ENCODE results near the gene EOLA1.
A peak's percentile ranks its signal among the peaks of the same experiment; 100 is the strongest.
"Not testable (repeated sequence)": the region's sequence is repeated elsewhere in the genome, so short reads cannot be mapped to it uniquely, and the experiment has no call there.

EOLA1 gene

DNA sequence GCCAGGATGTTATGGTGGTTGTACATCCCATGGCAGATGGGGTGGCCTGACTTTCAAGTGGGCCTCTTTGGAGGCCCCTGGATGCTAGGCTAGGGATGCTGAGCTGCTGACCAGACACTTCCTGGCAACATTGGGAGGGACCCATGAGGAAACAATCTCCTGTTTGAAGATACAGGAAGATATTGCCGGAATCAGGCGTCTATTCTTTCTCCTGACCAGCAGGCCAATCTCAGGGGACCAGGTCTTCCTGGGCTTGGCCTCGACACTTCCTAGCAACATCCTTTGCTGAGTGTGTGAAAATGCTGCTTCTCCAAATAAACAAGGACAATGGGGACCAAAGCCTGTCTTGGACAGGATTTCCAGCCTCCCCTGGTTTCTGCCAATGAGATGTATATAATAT lies 7.0 kb downstream of the EOLA1 start:
- H3K9me3 Mint-ChIP-seq; H3K36me3 Mint-ChIP-seq (ENCODE audit: low read depth); H3K27me3 Mint-ChIP-seq; H3K27ac Mint-ChIP-seq; H3K4me3 Mint-ChIP-seq; H3K4me1 Mint-ChIP-seq (ENCODE audit: low read depth): not testable (repeated sequence)

DNA sequence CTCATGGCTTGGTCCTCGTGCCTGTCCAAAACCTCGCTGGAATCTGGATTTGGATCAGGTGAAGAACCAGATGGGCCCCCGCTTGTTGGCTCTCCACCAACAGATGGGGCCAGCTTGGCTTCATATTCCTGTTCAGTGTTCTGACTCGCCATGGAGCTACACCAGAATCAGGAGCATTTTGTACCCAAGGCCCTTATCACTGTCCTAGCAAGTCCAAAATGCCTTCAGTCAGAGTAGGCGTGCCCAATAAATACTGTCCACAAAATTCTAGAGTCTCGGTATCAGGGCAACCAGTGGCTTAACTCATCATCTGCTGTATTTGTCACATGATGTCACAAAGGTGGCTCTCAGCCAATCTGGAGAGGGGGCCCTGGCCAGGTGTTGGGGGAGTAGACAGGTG lies 8.9 kb downstream of the EOLA1 start, which contains the start of gene HSFX3:
TSS of gene HSFX3 (minus strand) at position 224 of the 400 bp plus-strand sequence. CDS start at position 152, 72 bp downstream.
- H3K27me3 Mint-ChIP-seq; H3K27ac Mint-ChIP-seq; H3K9me3 Mint-ChIP-seq; H3K4me3 Mint-ChIP-seq; H3K4me1 Mint-ChIP-seq (ENCODE audit: low read depth); H3K36me3 Mint-ChIP-seq (ENCODE audit: low read depth): not testable (repeated sequence)

GRCh38 chrX:149550454-149550853 lies 9.6 kb downstream of the EOLA1 start:
- H3K27ac Mint-ChIP-seq; H3K4me3 Mint-ChIP-seq; H3K27me3 Mint-ChIP-seq; H3K9me3 Mint-ChIP-seq; H3K4me1 Mint-ChIP-seq (ENCODE audit: low read depth); H3K36me3 Mint-ChIP-seq (ENCODE audit: low read depth): not testable (repeated sequence)

DNA sequence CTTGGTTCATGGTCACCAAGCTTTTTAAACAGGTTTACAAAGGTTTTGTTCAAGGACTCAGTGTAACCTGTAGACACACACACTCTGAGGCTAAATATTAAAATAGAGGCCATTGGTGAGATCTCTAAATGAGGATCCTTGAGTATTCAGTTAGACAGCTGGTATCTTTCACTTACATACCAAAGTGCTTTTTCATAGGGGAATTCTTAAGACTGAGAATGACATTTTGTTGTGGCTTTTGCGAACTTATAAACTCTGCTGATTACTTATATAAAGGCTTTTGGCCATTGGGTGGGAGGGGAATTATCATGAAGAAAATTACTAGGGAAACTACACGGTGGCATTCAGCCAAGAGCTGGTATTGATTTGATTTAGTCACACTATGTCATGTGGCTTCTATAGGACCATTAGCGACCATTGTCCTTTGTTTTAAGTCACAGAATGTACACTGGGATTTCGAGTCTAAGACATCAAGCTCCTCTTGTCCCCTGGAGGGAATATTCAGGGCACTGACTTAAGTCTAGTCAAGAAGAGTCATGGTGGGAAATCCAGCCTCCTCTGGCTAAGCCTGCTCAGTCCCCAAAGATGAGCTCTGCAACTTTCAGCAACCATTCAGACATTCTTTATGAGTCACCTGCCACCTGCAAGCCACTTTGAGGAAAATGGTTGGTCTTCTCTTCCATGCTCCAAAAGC lies 10.6 kb downstream of the EOLA1 start:
- not testable (repeated sequence) for H3K4me1 Mint-ChIP-seq (ENCODE audit: low read depth); H3K36me3 Mint-ChIP-seq (ENCODE audit: low read depth); H3K9me3 Mint-ChIP-seq; H3K27me3 Mint-ChIP-seq; H3K4me3 Mint-ChIP-seq; H3K27ac Mint-ChIP-seq

GRCh38 chrX:149551939-149552248 lies 11.1 kb downstream of the EOLA1 start:
- H3K36me3 Mint-ChIP-seq (ENCODE audit: low read depth); H3K4me3 Mint-ChIP-seq; H3K27me3 Mint-ChIP-seq; H3K27ac Mint-ChIP-seq; H3K9me3 Mint-ChIP-seq; H3K4me1 Mint-ChIP-seq (ENCODE audit: low read depth): not testable (repeated sequence)

- not testable (repeated sequence) for H3K27ac Mint-ChIP-seq; H3K4me1 Mint-ChIP-seq (ENCODE audit: low read depth); H3K27me3 Mint-ChIP-seq; H3K9me3 Mint-ChIP-seq; H3K4me3 Mint-ChIP-seq; H3K36me3 Mint-ChIP-seq (ENCODE audit: low read depth)
These were observed 14.4 kb downstream of the EOLA1 start for GRCh38 chrX:149555251-149555650.

DNA sequence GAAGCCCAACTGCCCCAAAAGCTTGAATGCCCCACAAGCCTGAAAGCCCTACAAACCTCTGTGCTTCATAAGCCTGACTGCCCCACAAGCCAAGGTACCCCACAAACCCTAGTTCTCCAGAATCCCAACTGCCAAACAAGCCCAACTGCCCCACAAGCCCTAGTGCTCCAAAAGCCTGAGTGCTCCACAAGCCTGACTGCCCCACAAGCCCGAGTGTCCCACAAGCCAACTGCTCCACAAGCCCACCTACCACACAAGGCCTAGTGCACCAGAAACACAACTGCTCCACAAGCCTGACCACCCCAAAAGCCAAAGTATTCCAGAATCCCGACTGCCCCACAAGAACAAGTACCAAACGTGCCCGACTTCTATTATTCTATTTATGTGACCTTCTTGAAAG lies 22.5 kb downstream of the EOLA1 start:
- Mint-ChIP-seq H3K27ac (no peak overlapping the region), H3K4me1 (ENCODE audit: low read depth) (no peaks in the 10 kb centered on the region), H3K4me3 (no peak overlapping the region), H3K36me3 (ENCODE audit: low read depth) (no peaks in the 10 kb centered on the region), H3K9me3 (no peaks in the 10 kb centered on the region), H3K27me3 (no peaks in the 10 kb centered on the region)

GRCh38 chrX:149567621-149568417 lies 27.0 kb downstream of the EOLA1 start:
- Mint-ChIP-seq H3K4me3 (no peak overlapping the region), H3K36me3 (ENCODE audit: low read depth) (no peaks in the 10 kb centered on the region), H3K27me3 (peaks cover 4% of the 10 kb centered on the region), H3K27ac (no peak overlapping the region), H3K4me1 (ENCODE audit: low read depth) (peaks cover 9% of the 10 kb centered on the region), H3K9me3 (no peaks in the 10 kb centered on the region)

DNA sequence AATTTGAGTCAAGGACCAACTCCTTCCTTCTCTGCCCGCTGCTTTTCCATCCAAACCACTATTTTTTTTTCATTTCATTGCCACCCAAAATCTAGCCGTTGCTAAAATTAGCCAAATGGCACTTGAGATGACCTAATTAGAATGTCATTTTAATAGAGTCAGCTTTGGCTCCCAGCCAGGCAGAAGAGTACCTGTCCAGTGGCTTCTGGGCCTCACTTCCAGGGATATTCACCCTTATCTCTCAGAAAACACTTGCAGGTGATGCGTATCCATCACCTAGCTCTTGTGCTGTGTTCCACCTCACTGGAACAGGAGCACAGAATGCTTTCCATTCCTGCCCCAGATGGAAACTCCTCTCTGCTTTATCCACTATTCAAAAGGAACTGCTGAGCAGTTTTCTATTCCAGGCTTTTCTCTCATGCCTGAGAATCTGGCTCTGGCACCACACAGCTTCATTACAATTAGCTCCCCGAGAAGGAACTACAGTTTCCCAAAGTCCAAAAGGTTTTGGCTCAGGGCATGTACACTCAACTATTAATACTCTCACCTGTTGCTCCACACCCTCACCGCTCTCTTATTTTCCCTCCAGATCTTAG lies 28.0 kb downstream of the EOLA1 start:
- no peak overlapping the region for H3K27ac Mint-ChIP-seq
- peaks cover 13% of the 10 kb centered on the region for H3K4me1 Mint-ChIP-seq (ENCODE audit: low read depth)
- peaks cover 4% of the 10 kb centered on the region for H3K27me3 Mint-ChIP-seq
- H3K9me3 Mint-ChIP-seq = no peaks in the 10 kb centered on the region
- H3K36me3 Mint-ChIP-seq (ENCODE audit: low read depth) = no peaks in the 10 kb centered on the region
- no peak overlapping the region for H3K4me3 Mint-ChIP-seq

DNA sequence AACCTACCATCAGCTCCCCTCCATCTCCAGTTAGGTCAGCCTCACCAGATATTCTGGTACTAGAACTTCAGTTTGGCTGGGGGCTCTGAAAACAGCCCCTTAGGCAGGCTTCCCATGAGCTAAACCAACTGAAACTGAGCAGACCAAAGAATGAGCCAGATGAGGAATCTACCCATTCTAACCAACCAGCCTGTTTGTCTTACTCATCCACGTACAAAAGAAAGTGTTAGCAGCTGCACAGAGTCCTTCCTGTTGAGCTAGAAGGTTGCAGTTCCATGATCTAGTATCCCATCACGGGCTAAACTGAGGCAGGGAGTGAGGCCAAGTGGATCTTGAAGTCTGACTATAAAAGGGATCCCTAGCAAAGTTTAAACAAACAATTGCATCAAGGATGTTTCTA lies 29.0 kb downstream of the EOLA1 start:
- H3K9me3 Mint-ChIP-seq = no peaks in the 10 kb centered on the region
- H3K27me3 Mint-ChIP-seq = peaks cover 4% of the 10 kb centered on the region
- H3K36me3 Mint-ChIP-seq (ENCODE audit: low read depth) = no peaks in the 10 kb centered on the region
- no peak overlapping the region for H3K27ac Mint-ChIP-seq
- peaks cover 13% of the 10 kb centered on the region for H3K4me1 Mint-ChIP-seq (ENCODE audit: low read depth)
- H3K4me3 Mint-ChIP-seq = no peak overlapping the region

GRCh38 chrX:149570668-149571067 lies 29.9 kb downstream of the EOLA1 start:
- H3K27me3 Mint-ChIP-seq = peaks cover 4% of the 10 kb centered on the region
- peaks cover 13% of the 10 kb centered on the region for H3K4me1 Mint-ChIP-seq (ENCODE audit: low read depth)
- no peaks in the 10 kb centered on the region for H3K9me3 Mint-ChIP-seq
- H3K4me3 Mint-ChIP-seq = no peak overlapping the region
- no peaks in the 10 kb centered on the region for H3K36me3 Mint-ChIP-seq (ENCODE audit: low read depth)
- H3K27ac Mint-ChIP-seq = no peak overlapping the region

GRCh38 chrX:149571770-149572169 lies 31.0 kb downstream of the EOLA1 start:
- no peak overlapping the region for H3K27ac Mint-ChIP-seq

DNA sequence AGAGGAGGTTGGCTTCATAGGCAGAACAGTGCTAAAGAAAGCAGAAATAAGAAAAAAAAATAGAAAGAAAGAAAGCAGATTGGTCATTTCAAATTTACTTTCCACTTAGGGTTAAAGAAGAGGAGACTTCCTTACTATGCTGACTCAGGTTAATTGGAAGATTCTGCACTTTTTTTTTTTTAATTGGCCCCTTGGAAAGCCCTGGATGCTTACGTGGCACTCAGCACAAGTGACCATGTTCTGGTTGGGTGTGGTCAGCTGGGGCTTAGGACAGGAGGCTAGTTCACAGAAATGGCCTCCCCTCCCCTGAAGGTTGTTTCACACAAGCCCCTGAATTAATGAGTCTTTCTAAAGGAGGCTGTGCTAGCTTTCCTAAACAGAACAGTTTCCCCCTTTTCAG lies 31.9 kb downstream of the EOLA1 start:
- H3K36me3 Mint-ChIP-seq (ENCODE audit: low read depth) = no peaks in the 10 kb centered on the region
- no peaks in the 10 kb centered on the region for H3K9me3 Mint-ChIP-seq
- H3K27ac Mint-ChIP-seq = peak overlapping the region; percentile 79
- peak overlapping the region; percentile 37 for H3K4me3 Mint-ChIP-seq
- peaks cover 4% of the 10 kb centered on the region for H3K27me3 Mint-ChIP-seq
- peaks cover 13% of the 10 kb centered on the region for H3K4me1 Mint-ChIP-seq (ENCODE audit: low read depth)

More at GRCh38 chrX:149571770-149572169, 31.0 kb downstream of the EOLA1 start:
- Mint-ChIP-seq H3K9me3 (no peaks in the 10 kb centered on the region), H3K36me3 (ENCODE audit: low read depth) (no peaks in the 10 kb centered on the region), H3K4me1 (ENCODE audit: low read depth) (peaks cover 13% of the 10 kb centered on the region), H3K4me3 (no peak overlapping the region), H3K27me3 (peaks cover 4% of the 10 kb centered on the region)

- H3K4me1 Mint-ChIP-seq (ENCODE audit: low read depth) = peaks cover 13% of the 10 kb centered on the region
- H3K4me3 Mint-ChIP-seq; H3K27me3 Mint-ChIP-seq; H3K27ac Mint-ChIP-seq; H3K36me3 Mint-ChIP-seq (ENCODE audit: low read depth); H3K9me3 Mint-ChIP-seq: not testable (repeated sequence)
These were observed 32.6 kb downstream of the EOLA1 start for GRCh38 chrX:149573456-149573855.

- H3K27me3 Mint-ChIP-seq; H3K4me1 Mint-ChIP-seq (ENCODE audit: low read depth); H3K36me3 Mint-ChIP-seq (ENCODE audit: low read depth); H3K4me3 Mint-ChIP-seq; H3K27ac Mint-ChIP-seq; H3K9me3 Mint-ChIP-seq: not testable (repeated sequence)
These were observed 44.8 kb downstream of the EOLA1 start for GRCh38 chrX:149585631-149586030.

GRCh38 chrX:149587359-149587758 lies 46.5 kb downstream of the EOLA1 start, which contains the start of gene MAGEA9B:
Gene MAGEA9B (minus strand): TSS chrX:149587459. CDS start chrX:149583179, 4,280 bp downstream.
- H3K4me3 Mint-ChIP-seq; H3K27me3 Mint-ChIP-seq; H3K27ac Mint-ChIP-seq; H3K4me1 Mint-ChIP-seq (ENCODE audit: low read depth); H3K36me3 Mint-ChIP-seq (ENCODE audit: low read depth); H3K9me3 Mint-ChIP-seq: not testable (repeated sequence)

Measured in stimulated activated naive CD8-positive, alpha-beta T cell treated with anti-CD3 and anti-CD28 coated beads, Interleukin-15, Interleukin-2, amounts not matched to agents 100 ng/mL and 50 ng/mL, for 24 hours (primary cell).